ENCODE measurements around the gene SOCS7.

Gene SOCS7

GRCh38 chr17:38338535-38338934 is 13.1 kb upstream of the SOCS7 start:
- DNase-seq = no peak

GRCh38 chr17:38339891-38340290 is 11.8 kb upstream of the SOCS7 start:
- no peak for DNase-seq

- no peak for DNase-seq
Measured at GRCh38 chr17:38341035-38341721, 10.5 kb upstream of the SOCS7 start.

- DNase-seq = no peak
Measured at GRCh38 chr17:38342886-38343607, 8.6 kb upstream of the SOCS7 start.

GRCh38 chr17:38343608-38344419 is 7.8 kb upstream of the SOCS7 start, which contains the start of gene GPR179:
TSS of gene GPR179 (minus strand) at chr17:38343956. CDS start at chr17:38343789, 167 bp downstream.
- DNase-seq = no peak

- DNase-seq = no peak
Measured at GRCh38 chr17:38344420-38344745, 7.3 kb upstream of the SOCS7 start.

- DNase-seq = no peak
Measured at GRCh38 chr17:38345743-38346142, 5.9 kb upstream of the SOCS7 start.

- DNase-seq = peak; percentile 55
Measured at GRCh38 chr17:38349097-38349730, 2.4 kb upstream of the SOCS7 start.

GRCh38 chr17:38350035-38350434 is 1.6 kb upstream of the SOCS7 start:
- DNase-seq = no peak

- DNase-seq = no peak
Measured at GRCh38 chr17:38352245-38353085, 821 bp downstream of the SOCS7 start.

GRCh38 chr17:38353086-38353604 is 1.5 kb downstream of the SOCS7 start:
- no peak for DNase-seq

- no peak for DNase-seq
Measured at GRCh38 chr17:38353668-38354067, 2.0 kb downstream of the SOCS7 start.

- no peak for DNase-seq
Measured at GRCh38 chr17:38354466-38354865, 2.8 kb downstream of the SOCS7 start.

GRCh38 chr17:38355251-38355650 is 3.6 kb downstream of the SOCS7 start:
- DNase-seq = no peak

- DNase-seq = peak; percentile 87
Measured at GRCh38 chr17:38357486-38358123, 6.0 kb downstream of the SOCS7 start.

- peak; percentile 15 for DNase-seq
Measured at GRCh38 chr17:38358586-38359513, 7.2 kb downstream of the SOCS7 start.

- no peak for DNase-seq
Measured at GRCh38 chr17:38361694-38362465, 10.2 kb downstream of the SOCS7 start.

GRCh38 chr17:38363016-38363415 is 11.4 kb downstream of the SOCS7 start:
- DNase-seq = no peak

- DNase-seq = no peak
Measured at GRCh38 chr17:38364741-38365140, 13.1 kb downstream of the SOCS7 start.

Measured in NCI-H446 treated with DMSO at 0.1 percent for 48 hours (cell line).